ENCODE measurements around the gene TMED6. TPM values are rescaled to one million over a fixed set of nuclear protein-coding genes. Genes with fewer than 3 reads are reported as not detected.
"Not testable (repeated sequence)": the region's sequence is repeated elsewhere in the genome, so short reads cannot be mapped to it uniquely, and the experiment has no call there.

TMED6 gene
- total RNA-seq, 2 experiments from 2014 or later, result 0.58 to 0.86 TPM

DNA sequence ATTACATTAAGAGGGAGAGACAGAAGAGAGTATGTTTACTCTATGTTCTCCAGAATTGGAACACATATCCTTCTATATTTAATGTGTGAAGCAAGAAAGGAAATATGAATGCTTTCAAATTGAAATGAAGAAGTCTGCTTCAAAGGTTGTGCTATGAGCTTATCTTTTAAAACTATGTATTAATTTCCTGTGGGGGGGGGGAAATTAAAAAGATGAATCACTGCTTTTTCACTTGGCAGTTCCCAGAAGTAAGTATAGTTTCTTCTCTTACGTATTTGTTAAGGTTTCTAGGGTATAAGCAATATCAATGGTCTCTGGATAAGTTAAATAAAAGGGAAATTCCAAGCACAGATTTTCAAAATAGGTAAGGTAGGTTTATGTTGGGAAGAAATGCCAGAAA is 27.2 kb upstream of the TMED6 start:
- Mint-ChIP-seq H3K36me3 (peaks cover 42% of the 10 kb centered on the region), H3K4me3 (no peak overlapping the region), H3K27me3 (no peaks in the 10 kb centered on the region), H3K27ac (peak overlapping the region; percentile 71), H3K9me3 (no peaks in the 10 kb centered on the region), H3K4me1 (ENCODE audit: low read depth) (peaks cover 40% of the 10 kb centered on the region)
- POLR2A ChIA-PET, result no interaction called here
- intact Hi-C loops (cut with micrococcal nuclease), result no loop called here
- DNase-seq, result no peak
- CTCF ChIA-PET, result interaction anchor here (0.6 to 2.2 kb wide), 4 partner anchors 17 to 376 kb away, joined by 3 to 14 read pairs (median 5); partner anchors contain the start of gene NOB1

DNA sequence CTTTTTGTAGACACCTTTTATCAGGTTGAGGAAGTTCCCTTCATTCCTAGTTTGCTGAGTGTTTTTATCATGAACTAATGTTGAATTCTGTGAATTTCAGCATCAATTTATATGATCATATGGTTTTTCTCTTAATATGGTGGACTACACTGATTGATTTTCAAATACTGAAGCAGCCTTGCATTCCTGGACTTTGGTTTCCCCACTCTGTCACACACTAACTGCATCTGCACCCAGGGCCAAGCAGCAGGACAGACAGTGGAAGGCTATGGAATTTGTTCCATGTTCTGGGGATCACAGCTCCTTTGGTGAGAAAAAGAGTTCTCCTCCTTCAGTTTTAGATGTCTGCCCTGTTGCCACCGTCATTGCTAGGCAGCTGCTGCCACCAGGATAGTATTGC is 26.4 kb upstream of the TMED6 start:
- Mint-ChIP-seq H3K36me3 (peaks cover 38% of the 10 kb centered on the region), H3K27me3 (no peaks in the 10 kb centered on the region), H3K4me1 (ENCODE audit: low read depth) (peaks cover 37% of the 10 kb centered on the region), H3K4me3 (no peak overlapping the region), H3K9me3 (no peaks in the 10 kb centered on the region), H3K27ac (peak overlapping the region; percentile 65)
- intact Hi-C loops (cut with micrococcal nuclease), result no loop called here
- ChIA-PET POLR2A (no interaction called here), CTCF (interaction anchor here (0.6 to 2.2 kb wide), 3 partner anchors 18 to 603 kb away, joined by 3 to 14 read pairs (median 5); no protein-coding TSS in a partner anchor)
- no peak for DNase-seq

DNA sequence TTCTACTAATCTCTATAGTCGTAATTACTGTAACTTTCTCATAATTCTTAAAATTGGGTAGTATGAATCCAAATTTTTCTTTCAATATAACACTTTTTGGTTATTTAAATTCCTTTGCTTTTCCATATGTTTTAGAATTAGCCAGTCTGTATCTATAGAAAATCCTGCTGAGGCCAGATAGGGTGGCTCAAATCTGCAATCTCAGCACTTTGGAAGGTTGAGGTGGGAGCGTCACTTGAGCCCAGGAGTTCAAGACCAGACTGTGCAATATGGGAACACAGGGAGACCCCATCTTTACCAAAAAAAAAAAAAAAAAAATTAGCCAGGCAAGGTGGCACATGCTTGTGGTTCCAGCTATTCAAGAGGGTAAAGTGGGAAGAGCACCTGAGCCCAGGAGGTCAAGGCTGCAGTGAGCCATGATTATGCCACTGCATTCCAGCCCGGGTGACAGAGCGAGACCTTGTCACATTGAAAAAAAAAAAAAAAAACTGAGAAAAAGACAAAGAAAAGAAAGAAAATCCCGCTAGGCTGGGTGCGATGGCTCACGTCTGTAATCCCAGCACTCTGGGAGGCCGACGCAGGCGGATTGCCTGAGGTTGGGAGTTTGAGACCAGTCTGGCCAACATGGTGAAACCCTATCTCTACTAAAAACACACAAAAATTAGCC is 24.9 kb upstream of the TMED6 start:
- Mint-ChIP-seq H3K4me3 (no peak overlapping the region), H3K36me3 (peaks cover 35% of the 10 kb centered on the region), H3K9me3 (no peaks in the 10 kb centered on the region), H3K27me3 (no peaks in the 10 kb centered on the region), H3K4me1 (ENCODE audit: low read depth) (peaks cover 28% of the 10 kb centered on the region), H3K27ac (no peak overlapping the region)
- CTCF ChIA-PET, result interaction anchor here (0.7 kb wide), 1 partner anchor 20 kb away, joined by 3 read pairs; no protein-coding TSS in a partner anchor
- intact Hi-C loops (cut with micrococcal nuclease), result no loop called here
- no peak for DNase-seq
- POLR2A ChIA-PET, result interaction anchor here (0.8 kb wide), 1 partner anchor 10 kb away, joined by 3 read pairs; the partner anchor contains the start of gene TERF2

DNA sequence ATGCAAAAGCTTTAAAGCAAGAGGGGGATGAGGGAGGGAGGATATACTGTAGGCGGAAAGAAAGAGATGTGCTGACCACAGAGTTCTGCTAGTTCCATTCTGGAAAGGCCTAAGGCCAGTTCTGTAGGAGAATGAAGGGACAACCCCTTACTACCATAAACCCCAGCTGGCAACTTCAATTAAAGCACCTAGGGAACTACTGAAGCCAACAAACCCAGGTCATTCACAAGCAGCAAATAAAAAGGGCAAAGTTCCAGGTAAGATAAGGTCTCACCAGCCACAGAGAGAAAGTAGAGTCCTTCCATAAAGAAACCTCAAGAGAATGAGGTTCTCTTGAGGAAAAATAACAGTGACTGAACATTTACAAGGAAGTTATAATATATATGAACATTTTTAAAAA is 21.4 kb upstream of the TMED6 start:
- Mint-ChIP-seq H3K27ac (no peak overlapping the region), H3K4me1 (ENCODE audit: low read depth) (peaks cover 6% of the 10 kb centered on the region), H3K27me3 (no peaks in the 10 kb centered on the region), H3K9me3 (no peaks in the 10 kb centered on the region), H3K36me3 (peaks cover 39% of the 10 kb centered on the region), H3K4me3 (no peak overlapping the region)
- no peak for DNase-seq
- intact Hi-C loops (cut with micrococcal nuclease), result no loop called here
- CTCF ChIA-PET, result no interaction called here
- POLR2A ChIA-PET, result interaction anchor here (0.6 kb wide), 1 partner anchor 33 kb away, joined by 3 read pairs; no protein-coding TSS in a partner anchor

DNA sequence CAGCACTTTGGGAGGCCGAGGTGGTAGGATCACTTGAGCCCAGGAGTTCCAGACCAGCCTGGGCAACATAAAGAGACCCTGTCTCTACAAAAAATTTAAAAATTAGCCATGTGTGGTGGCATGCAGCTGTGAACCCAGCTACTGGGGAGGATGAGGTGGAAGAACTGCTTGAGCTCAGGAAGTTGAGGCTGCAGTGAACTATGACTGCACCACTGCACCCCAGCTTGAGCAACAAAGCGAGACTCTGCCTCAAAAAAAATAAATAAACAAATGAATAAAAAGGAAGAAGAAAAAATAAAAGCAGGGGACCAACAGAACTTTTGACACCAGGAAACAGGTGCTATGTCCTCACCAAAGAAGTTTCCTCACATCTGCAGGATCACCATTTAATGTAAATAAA is 20.0 kb upstream of the TMED6 start:
- Mint-ChIP-seq H3K27ac (no peak overlapping the region), H3K4me3 (no peak overlapping the region), H3K36me3 (peaks cover 45% of the 10 kb centered on the region), H3K27me3 (no peaks in the 10 kb centered on the region), H3K4me1 (ENCODE audit: low read depth) (peaks cover 12% of the 10 kb centered on the region), H3K9me3 (no peaks in the 10 kb centered on the region)
- intact Hi-C loops (cut with micrococcal nuclease), result no loop called here
- CTCF ChIA-PET, result no interaction called here
- POLR2A ChIA-PET, result no interaction called here
- no peak for DNase-seq

DNA sequence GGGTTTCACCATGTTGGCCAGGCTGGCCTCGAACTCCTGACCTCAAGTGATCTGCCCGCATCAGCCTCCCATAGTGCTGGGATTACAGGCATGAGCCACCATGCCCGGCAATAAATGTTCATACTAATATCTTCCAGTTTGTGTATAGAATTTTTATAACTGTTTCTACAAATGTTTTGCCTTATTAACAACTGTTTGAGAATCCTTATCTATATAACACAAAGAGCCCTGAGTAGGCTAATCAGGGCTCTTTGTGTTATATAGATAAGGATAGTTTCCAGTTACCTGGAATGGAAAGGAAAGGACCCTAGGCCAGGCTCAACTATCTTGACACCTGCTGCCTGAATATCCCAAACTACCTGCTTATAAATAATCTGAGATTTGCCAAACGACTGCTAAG is 17.3 kb upstream of the TMED6 start:
- CTCF ChIA-PET, result no interaction called here
- Mint-ChIP-seq H3K27ac (no peak overlapping the region), H3K36me3 (peaks cover 59% of the 10 kb centered on the region), H3K27me3 (no peaks in the 10 kb centered on the region), H3K9me3 (no peaks in the 10 kb centered on the region), H3K4me1 (ENCODE audit: low read depth) (peaks cover 21% of the 10 kb centered on the region), H3K4me3 (no peak overlapping the region)
- intact Hi-C loops (cut with micrococcal nuclease), result no loop called here
- DNase-seq, result no peak
- POLR2A ChIA-PET, result no interaction called here

DNA sequence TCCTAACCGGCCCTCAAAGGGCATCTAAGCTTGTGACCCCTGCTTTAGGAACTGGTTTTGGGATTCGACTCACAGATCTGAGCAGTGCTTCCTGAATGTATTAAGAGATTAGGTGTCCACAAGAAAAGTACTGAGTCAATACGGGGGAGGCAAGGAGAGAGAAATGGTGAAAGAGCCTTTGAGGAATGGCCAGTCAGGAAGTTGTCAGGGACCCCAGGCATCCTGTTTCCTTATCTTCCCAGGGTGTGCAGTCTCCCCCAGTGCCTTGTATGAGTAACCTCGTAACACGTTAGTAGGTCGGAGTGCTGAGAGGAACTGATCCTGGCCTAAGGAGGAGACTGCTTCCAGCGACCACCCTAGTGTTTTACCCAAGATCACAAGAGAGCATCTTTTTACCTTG is 16.4 kb upstream of the TMED6 start:
- ChIA-PET CTCF (no interaction called here), POLR2A (no interaction called here)
- Mint-ChIP-seq H3K4me3 (no peak overlapping the region), H3K27ac (no peak overlapping the region), H3K9me3 (no peaks in the 10 kb centered on the region), H3K36me3 (peaks cover 62% of the 10 kb centered on the region), H3K4me1 (ENCODE audit: low read depth) (peaks cover 18% of the 10 kb centered on the region), H3K27me3 (no peaks in the 10 kb centered on the region)
- no peak for DNase-seq
- intact Hi-C loops (cut with micrococcal nuclease), result loop anchor here (2.0 kb wide), 1 partner anchor 13 kb away; no protein-coding TSS in a partner anchor

DNA sequence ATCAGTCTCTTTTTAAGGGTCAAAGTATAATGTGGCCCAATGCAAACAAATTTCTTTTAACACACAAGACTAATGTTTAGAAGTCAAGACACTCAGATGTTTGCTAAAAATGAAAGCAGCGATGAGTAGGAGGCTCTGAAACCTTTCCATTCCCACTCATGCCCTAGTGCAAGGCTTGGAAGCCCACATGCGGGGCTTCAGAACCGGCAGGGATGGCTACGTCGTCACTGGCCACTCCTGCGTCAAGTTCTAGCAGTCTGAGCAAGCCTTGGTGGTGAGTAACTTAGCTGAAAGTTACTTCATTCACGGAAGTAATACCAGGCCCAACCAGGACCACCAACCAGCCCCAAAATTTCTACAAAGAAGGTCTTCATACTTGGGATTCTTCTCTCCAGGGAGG is 14.8 kb upstream of the TMED6 start:
- ChIA-PET CTCF (no interaction called here), POLR2A (interaction anchor here (1.1 kb wide), 1 partner anchor 15 kb away, joined by 3 read pairs; no protein-coding TSS in a partner anchor)
- peak overlapping the region; percentile 85 for H3K27ac Mint-ChIP-seq
- H3K27me3 Mint-ChIP-seq, result no peaks in the 10 kb centered on the region
- DNase-seq, result peak; percentile 71
- no peak overlapping the region for H3K4me3 Mint-ChIP-seq
- peaks cover 18% of the 10 kb centered on the region for H3K4me1 Mint-ChIP-seq (ENCODE audit: low read depth)
- peaks cover 56% of the 10 kb centered on the region for H3K36me3 Mint-ChIP-seq
- intact Hi-C loops (cut with micrococcal nuclease), result loop anchor here (2.0 kb wide), 1 partner anchor 14 kb away; no protein-coding TSS in a partner anchor
- no peaks in the 10 kb centered on the region for H3K9me3 Mint-ChIP-seq

DNA sequence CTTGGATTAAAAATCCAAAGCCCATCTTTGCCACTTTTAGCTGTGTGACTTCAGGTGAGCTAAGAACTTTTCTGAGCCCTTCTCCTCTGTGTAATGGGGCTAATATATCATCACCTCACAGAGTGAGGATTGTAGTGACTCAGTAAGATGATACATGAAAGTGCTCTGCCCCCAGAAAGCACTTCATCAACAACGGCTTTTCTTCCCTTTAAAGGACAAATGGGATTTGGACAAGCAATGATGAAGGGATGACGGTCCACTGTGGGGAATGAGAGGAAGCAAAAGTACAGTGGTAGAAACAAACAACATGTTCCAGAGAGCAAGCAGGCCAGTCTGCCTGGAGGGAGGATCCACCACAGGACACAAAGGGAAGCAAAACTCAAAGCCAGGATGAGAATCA is 14.3 kb upstream of the TMED6 start:
- H3K27me3 Mint-ChIP-seq, result no peaks in the 10 kb centered on the region
- peak overlapping the region; percentile 85 for H3K27ac Mint-ChIP-seq
- POLR2A ChIA-PET, result interaction anchor here (1.1 kb wide), 1 partner anchor 16 kb away, joined by 3 read pairs; no protein-coding TSS in a partner anchor
- H3K36me3 Mint-ChIP-seq, result peaks cover 56% of the 10 kb centered on the region
- DNase-seq, result no peak
- no peak overlapping the region for H3K4me3 Mint-ChIP-seq
- intact Hi-C loops (cut with micrococcal nuclease), result loop anchor here (2.0 kb wide), 1 partner anchor 15 kb away; no protein-coding TSS in a partner anchor
- CTCF ChIA-PET, result no interaction called here
- peaks cover 18% of the 10 kb centered on the region for H3K4me1 Mint-ChIP-seq (ENCODE audit: low read depth)
- H3K9me3 Mint-ChIP-seq, result no peaks in the 10 kb centered on the region

DNA sequence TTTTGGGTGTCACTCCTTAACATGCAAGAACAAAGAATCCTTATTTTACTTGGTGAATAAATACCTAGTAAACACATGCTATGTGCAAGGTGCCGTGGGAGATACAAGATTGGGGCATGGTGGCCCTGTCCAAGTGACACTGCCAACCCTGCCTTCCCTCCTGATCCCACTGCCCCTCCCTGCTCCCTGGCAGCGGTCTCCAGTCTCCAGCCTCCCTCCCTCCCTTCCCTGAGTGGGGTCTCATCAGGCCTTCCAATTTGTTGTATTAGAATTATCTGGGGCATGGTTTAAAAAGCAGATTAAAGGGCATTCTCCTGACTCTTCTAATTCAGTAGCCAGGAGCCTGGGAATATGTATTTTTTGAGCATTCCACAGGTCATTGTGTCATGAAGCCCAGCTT is 12.5 kb upstream of the TMED6 start:
- DNase-seq, result no peak
- Mint-ChIP-seq H3K27me3 (no peaks in the 10 kb centered on the region), H3K27ac (no peak overlapping the region), H3K9me3 (no peaks in the 10 kb centered on the region), H3K4me3 (no peak overlapping the region), H3K36me3 (peaks cover 42% of the 10 kb centered on the region), H3K4me1 (ENCODE audit: low read depth) (peaks cover 18% of the 10 kb centered on the region)
- POLR2A ChIA-PET, result no interaction called here
- intact Hi-C loops (cut with micrococcal nuclease), result no loop called here
- CTCF ChIA-PET, result interaction anchor here (1.1 kb wide), 1 partner anchor 52 kb away, joined by 3 read pairs; no protein-coding TSS in a partner anchor

DNA sequence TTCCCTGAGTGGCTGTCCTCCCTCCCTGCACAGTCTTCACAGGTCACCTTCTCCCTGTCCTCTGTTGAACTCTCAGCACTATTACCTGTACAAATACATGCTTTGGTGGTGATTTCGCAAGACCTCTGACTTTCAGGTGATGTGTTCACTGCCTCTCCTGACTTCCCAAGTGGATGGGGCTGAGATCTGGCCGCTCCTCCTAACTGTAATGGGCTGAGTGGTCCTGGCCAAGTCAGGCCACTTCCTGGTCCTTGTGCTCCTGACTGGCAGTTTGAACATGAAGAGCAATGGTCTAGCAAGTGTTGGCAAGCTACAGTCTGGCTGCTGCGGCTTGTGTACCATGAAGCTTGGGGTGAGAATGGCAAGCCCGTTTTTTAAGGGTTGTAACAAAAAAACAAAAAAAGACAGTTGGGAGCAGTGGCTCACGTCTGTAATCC is 11.7 kb upstream of the TMED6 start:
- ChIA-PET POLR2A (no interaction called here), CTCF (no interaction called here)
- DNase-seq, result no peak
- H3K27ac Mint-ChIP-seq, result no peak overlapping the region
- H3K27me3 Mint-ChIP-seq, result no peaks in the 10 kb centered on the region
- H3K9me3 Mint-ChIP-seq, result no peaks in the 10 kb centered on the region
- H3K4me3 Mint-ChIP-seq, result no peak overlapping the region
- intact Hi-C loops (cut with micrococcal nuclease), result no loop called here
- H3K36me3 Mint-ChIP-seq, result peaks cover 40% of the 10 kb centered on the region
- peaks cover 18% of the 10 kb centered on the region for H3K4me1 Mint-ChIP-seq (ENCODE audit: low read depth)

DNA sequence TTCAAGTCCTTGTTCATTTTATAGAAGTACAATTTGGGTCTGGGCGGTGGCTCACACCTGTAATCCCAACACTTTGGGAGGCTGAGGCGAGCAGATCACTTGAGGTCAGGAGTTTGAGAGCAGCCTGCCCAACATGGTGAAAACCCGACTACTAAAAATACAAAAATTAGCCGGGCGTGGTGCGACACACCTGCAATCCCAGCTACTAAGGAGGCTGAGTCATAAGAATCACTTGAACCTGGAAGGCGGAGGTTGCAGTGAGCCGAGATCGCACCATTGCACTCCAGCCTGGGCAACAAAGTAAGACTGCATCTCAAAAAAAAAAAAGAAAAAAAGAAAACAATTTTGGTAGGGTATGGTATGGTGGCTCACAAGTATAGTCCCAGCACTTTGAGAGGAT is 8.5 kb upstream of the TMED6 start:
- H3K27ac Mint-ChIP-seq; H3K4me1 Mint-ChIP-seq (ENCODE audit: low read depth); H3K9me3 Mint-ChIP-seq; H3K27me3 Mint-ChIP-seq; intact Hi-C loops (cut with micrococcal nuclease); DNase-seq; POLR2A ChIA-PET; H3K4me3 Mint-ChIP-seq; CTCF ChIA-PET: not testable (repeated sequence)
- peaks cover 26% of the 10 kb centered on the region for H3K36me3 Mint-ChIP-seq
